SU-DHL-6 (cell line): ENCODE results near the gene ARHGEF4.

Experiments
- H2AFZ ChIP-seq: fragments of 200-600 bp; sonication (generic); 2 replicates; pipeline ENCODE4 v1.6.1; 2014; ENCODE audit warnings: low read depth, mild to moderate bottlenecking, moderate library complexity, mixed read lengths, antibody characterized with exemption, low read length; ENCODE audit not compliant: severe bottlenecking
- H3F3A ChIP-seq: fragments of 200-600 bp; shearing (Covaris generic); 2 replicates; pipeline ENCODE4 v1.6.0; 2016; ENCODE audit warnings: antibody characterized with exemption, mild to moderate bottlenecking; ENCODE audit not compliant: insufficient read depth
- H3K27ac ChIP-seq: fragments of 200-600 bp; sonication (generic); 2 replicates; pipeline ENCODE4 v1.5.1; 2016; ENCODE audit warnings: low read depth, mild to moderate bottlenecking, low read length, moderate library complexity, mixed read lengths
- H3K27me3 ChIP-seq: fragments of 200-600 bp; sonication (generic), shearing (Covaris generic); 2 replicates; pipeline ENCODE4 v1.6.0; 2014; ENCODE audit warnings: mild to moderate bottlenecking, low read length
- H3K36me3 ChIP-seq: fragments of 200-600 bp; sonication (generic); 2 replicates; pipeline ENCODE4 v1.6.1; 2014; ENCODE audit warnings: mild to moderate bottlenecking, low read length, mixed read lengths
- H3K4me2 ChIP-seq: fragments of 300-600, 200-600 bp; shearing (Covaris generic), sonication (generic); 2 replicates; pipeline ENCODE4 v1.6.0; 2014; ENCODE audit warnings: low read length, low read depth, mild to moderate bottlenecking; ENCODE audit not compliant: poor library complexity, severe bottlenecking
- H3K4me3 ChIP-seq: fragments of 200-600 bp; sonication (generic); 2 replicates; pipeline ENCODE4 v1.5.1; 2014; ENCODE audit warnings: antibody characterized with exemption, low read length, mild to moderate bottlenecking, mixed read lengths; ENCODE audit not compliant: insufficient read depth, poor library complexity, severe bottlenecking
- H3K79me2 ChIP-seq: fragments of 200-600 bp; sonication (generic); 2 replicates; pipeline ENCODE4 v1.6.1; 2014; ENCODE audit warnings: mild to moderate bottlenecking, low read length, moderate library complexity; ENCODE audit not compliant: insufficient read depth
- H3K9ac ChIP-seq: fragments of 200-600 bp; sonication (generic); 2 replicates; pipeline ENCODE4 v1.7.0; 2014; ENCODE audit warnings: mild to moderate bottlenecking, low read length
- H3K9me2 ChIP-seq: fragments of 200-600 bp; sonication (generic); replicated peaks from 2 replicates; pipeline ENCODE4 v1.6.1; 2014; ENCODE audit warnings: low read length; ENCODE audit not compliant: insufficient read depth
- H3K9me3 ChIP-seq: fragments of 200-600 bp; sonication (generic); 2 replicates; pipeline ENCODE4 v1.6.1; 2014; ENCODE audit warnings: low read length, mixed read lengths; ENCODE audit not compliant: insufficient read depth
- H4K20me1 ChIP-seq: fragments of 200-600 bp; sonication (generic); 2 replicates; pipeline ENCODE4 v1.6.1; 2014; ENCODE audit warnings: low read depth, mild to moderate bottlenecking, antibody characterized with exemption, low read length, moderate library complexity, mixed read lengths
- CTCF ChIP-seq: fragments of 200-600 bp; sonication (generic); IDR thresholded peaks from one replicate; pipeline ENCODE4 v1.5.1; 2017; ENCODE audit warnings: antibody characterized with exemption, mild to moderate bottlenecking, low read length, moderate library complexity; ENCODE audit not compliant: insufficient read depth, poor library complexity, severe bottlenecking
- EZH2phosphoT487 ChIP-seq: fragments of 200-600 bp; sonication (generic), shearing (Covaris generic); conservative IDR thresholded peaks from 2 replicates; pipeline ENCODE4 v1.6.1; 2018; ENCODE audit warnings: mild to moderate bottlenecking, antibody characterized with exemption, low read length, moderate library complexity, mixed read lengths

ARHGEF4 gene

GRCh38 chr2:131032393-131032836 lies 195.7 kb downstream of the ARHGEF4 start:
- H3K27ac ChIP-seq, result no peak overlapping the region
- no peaks in the 10 kb centered on the region for H4K20me1 ChIP-seq
- no peaks in the 10 kb centered on the region for H3F3A ChIP-seq
- no peaks in the 10 kb centered on the region for H3K36me3 ChIP-seq
- H3K4me2 ChIP-seq, result no peak overlapping the region
- H3K27me3 ChIP-seq, result no peaks in the 10 kb centered on the region
- no peak overlapping the region for H3K9ac ChIP-seq
- H3K9me2 ChIP-seq, result no peaks in the 10 kb centered on the region
- H3K4me3 ChIP-seq, result no peak overlapping the region
- H3K9me3 ChIP-seq, result no peaks in the 10 kb centered on the region
- no peaks in the 10 kb centered on the region for H3K79me2 ChIP-seq
- no peak overlapping the region for H2AFZ ChIP-seq
- TF ChIP-seq CTCF, result no peak
- TF ChIP-seq EZH2phosphoT487, result no peak

GRCh38 chr2:131033786-131034121 lies 197.0 kb downstream of the ARHGEF4 start:
- Histone ChIP-seq H4K20me1 (no peaks in the 10 kb centered on the region), H3K36me3 (no peaks in the 10 kb centered on the region), H3F3A (no peaks in the 10 kb centered on the region), H3K27ac (no peak overlapping the region), H3K9me2 (no peaks in the 10 kb centered on the region), H3K27me3 (no peaks in the 10 kb centered on the region), H3K4me3 (no peak overlapping the region), H3K79me2 (no peaks in the 10 kb centered on the region), H2AFZ (no peak overlapping the region), H3K9ac (no peak overlapping the region), H3K4me2 (no peak overlapping the region), H3K9me3 (no peaks in the 10 kb centered on the region)
- TF ChIP-seq EZH2phosphoT487 (no peak), CTCF (no peak)

DNA sequence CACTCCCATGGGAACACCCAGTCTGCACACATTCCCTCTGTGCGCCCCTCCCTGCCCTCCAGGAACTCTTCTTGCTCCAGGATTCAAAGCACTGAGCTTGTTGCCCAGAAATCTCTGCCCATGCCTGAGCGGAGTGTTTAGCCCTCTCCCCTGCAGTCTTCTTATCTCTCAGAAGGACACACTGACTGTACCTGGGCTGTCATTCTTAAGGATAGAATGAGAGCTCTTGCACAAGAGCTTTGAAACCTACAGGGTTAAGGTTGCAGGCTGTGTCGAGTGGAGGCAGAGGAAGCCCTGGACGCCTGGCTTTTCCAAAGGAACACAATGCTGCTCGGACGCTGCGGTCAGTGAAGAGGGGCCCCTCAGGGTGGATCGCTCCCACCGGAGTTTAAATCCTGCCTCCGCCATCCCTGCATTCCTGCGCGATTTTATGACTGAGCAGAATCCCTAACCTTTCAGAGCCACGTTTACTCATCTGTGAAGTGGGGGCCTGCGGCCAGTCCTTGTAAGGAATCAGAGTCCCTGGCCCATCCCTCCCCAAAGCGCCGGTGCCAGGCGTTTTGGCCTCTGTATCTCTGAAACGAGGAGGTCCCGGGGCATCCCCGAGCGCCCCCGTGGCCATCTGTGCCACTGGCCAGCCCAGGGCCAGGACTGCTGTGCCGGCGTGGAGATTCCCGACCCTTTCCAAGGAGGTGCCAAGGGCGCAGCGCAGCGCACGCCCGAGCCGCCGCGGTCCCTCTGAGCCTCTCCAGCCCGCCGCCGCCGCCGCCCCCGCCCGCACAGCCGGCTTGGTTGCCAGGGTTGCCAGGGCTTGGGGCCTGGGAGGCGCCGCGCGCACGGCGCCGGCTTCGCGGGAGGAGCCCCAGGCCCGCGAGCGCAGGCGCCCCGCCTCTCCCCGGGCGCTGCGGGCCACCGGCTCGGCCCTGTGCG lies 197.7 kb downstream of the ARHGEF4 start:
- Histone ChIP-seq H3K9me2 (no peaks in the 10 kb centered on the region), H3K4me3 (no peak overlapping the region), H3K36me3 (no peaks in the 10 kb centered on the region), H4K20me1 (no peaks in the 10 kb centered on the region), H3K9me3 (no peaks in the 10 kb centered on the region), H2AFZ (no peak overlapping the region), H3K9ac (no peak overlapping the region), H3K27me3 (no peaks in the 10 kb centered on the region), H3K4me2 (no peak overlapping the region), H3F3A (no peaks in the 10 kb centered on the region), H3K27ac (no peak overlapping the region), H3K79me2 (no peaks in the 10 kb centered on the region)
- no peak for TF ChIP-seq CTCF
